GM21737 (cell line): ENCODE data around the gene BSND.

Source experiments
- ATAC-seq: cut with Tn5 transposase; IDR thresholded peaks from one replicate; pipeline ENCODE4 v1.9.1; 2021; ENCODE audit warnings: mild to moderate bottlenecking, moderate library complexity; ENCODE audit not compliant: unreplicated experiment

Gene BSND

DNA sequence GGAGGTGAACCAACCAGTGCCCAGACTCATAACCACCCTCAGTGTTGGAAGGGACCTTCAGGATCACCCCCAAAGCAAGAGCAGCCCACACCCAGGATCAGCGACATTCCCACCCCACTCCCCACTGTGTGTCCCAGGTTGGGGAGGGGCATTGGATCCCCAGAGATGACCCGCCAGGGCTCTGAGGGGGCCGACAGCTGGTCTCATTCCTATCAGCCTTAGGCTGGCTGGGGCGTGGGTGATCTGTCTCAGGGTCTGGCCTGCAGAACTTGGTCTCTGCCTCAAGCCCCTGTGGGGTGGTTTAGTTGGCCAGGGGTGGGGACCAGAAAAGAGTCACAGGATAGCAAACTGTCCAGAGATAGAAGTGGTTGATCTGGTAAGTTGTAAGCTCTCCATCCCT lies 7.8 kb upstream of the BSND start:
- ATAC-seq = no peak

GRCh38 chr1:54991939-54992338 lies 6.8 kb upstream of the BSND start:
- ATAC-seq = no peak

DNA sequence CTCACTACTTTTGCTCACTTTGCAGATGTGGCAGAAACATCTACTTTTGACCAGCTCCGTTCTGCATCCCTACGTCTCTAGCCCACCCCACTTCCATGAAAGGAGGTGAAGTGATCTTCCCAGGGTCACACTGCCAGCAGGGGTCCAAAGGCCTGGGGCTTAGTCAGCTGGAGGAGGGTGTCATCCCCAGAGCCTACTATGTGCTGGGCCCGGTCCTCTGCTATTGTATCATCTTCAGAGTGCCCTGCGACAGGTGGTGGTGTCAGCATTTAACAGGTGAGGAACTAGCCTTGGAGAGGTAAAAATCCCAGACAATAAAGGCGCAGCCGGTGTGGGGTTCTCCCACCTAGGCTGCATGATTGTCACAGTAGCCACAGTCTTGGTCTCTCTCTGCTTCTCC lies 5.6 kb upstream of the BSND start:
- ATAC-seq = no peak

DNA sequence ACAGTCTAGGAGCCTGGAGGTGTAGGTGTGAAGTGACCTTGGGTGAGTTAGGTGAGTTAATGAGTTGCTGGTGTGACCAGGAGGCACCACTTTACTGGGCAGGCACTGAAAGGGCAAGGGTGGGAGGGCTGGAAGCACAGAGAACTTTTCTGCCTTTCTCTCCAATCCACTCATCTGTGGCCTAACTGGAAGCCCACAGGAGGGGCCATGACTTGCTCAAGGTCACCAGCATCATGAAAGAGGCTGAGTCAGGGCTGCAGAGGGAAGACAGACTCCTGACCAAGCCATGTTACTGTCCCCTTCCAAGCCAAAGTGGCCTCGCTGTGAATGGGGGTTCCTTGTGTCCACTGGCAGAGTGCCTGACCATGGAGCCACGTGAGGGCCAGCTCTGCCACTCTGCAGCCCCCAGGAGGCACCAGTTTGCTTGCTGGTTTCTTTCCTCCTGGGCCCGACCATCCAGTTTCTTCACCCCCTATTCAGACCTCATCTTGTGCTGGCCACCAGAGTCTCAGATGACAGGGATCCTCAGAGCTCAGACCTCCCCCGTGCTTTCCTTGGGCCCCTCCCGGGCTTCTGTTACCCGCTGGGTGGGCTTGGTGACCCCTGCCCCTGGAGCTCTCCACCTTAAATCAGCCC lies 4.3 kb upstream of the BSND start:
- ATAC-seq = no peak

DNA sequence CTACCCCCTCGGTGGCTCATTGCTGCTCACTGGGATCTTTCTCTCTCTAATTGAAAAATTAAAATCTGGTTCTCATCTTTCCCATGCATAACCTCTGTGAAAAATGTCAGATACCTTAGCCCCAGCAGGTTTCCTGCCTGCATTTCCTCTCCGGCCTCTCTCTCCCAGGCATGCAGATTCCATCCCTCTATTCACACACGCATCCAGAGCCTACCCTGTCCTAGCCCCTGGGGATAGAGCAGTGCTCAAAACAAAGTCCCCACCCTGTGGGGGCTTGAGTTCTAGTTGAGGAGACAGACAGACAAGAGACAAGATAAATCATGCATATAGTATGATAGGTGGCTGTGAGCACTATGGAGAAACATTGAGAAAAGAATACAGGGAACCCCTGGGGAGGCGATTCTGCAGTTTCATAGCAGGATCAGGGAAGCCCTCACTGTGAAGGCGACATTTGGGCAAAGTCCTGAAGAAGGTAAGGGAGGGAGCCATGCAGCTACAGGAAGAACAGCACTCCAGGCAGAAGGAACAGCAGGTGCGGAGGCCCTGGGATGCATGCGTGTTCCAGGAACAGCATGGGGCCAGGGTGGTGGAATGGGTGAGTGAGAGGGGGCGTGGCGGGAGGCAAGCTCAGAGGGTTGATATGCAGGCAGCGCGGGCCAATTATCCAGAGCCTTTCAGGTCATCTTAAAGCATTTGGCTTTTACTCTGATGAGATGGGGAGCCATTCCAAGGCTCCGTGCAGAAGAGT lies 3.5 kb upstream of the BSND start:
- ATAC-seq = no peak

DNA sequence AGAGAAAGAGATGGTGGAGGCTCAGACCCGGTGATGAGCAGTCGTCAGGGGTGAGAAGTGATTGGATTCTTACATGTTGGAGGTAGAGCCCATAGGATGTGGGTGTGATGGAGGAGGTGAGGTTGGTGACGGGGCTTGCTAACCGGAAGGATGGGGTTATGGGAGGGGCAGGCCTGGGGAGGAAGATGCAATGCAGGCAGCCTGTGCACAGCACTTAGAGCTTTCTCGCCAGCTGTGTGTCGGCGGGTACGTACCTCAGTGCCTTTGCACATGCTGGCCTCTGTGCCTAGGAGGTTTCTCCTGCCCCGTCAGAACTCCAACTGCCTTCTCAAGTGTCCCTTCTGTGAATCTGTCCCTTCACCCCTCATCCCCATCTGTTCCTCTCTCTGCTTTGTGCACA lies 2.9 kb upstream of the BSND start:
- no peak for ATAC-seq

- ATAC-seq = no peak
Measured at GRCh38 chr1:54996359-54996868, 2.3 kb upstream of the BSND start.

DNA sequence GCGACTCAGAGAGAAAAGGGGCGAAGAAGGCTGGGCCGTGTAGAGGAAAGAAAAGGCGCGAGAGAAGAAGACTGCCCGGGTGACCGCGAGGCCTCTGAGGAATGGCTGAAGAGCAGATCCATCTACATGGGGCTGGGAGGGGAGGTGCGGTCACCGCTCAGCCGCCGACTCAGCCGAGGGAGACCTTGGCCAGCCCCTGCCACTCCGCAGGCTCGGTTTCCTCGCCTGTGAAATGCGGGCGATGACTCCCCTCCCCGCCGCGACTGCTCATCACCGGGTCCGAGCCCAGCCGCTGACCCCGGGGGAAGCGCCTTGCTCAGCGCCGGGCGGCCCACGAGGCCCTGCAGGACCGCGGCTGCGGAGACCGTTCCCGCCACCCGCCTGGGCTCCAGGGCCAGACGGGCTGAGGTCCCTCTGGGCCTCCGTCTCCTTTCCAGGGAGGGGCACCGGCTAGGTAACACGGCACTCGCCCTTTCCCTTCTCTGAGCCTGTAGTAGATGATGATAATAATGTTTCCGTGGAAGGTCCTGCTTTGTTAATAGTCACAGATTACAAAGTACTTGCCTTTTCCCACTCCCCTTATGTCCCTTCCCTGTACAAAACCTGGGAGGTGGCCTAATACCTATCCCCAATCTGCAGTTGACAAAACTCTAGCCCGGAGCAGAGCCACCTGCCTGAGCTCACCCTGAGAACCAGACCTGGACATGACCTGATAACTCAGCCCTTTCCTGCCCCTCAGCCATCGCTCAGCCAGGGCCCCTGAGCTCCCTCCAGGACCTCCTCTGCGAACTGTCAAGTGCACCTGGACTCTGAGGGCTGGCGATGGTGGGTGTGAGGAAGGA lies 1.6 kb upstream of the BSND start:
- ATAC-seq = no peak

- no peak for ATAC-seq
Measured at GRCh38 chr1:54997711-54997986, 1.1 kb upstream of the BSND start.

DNA sequence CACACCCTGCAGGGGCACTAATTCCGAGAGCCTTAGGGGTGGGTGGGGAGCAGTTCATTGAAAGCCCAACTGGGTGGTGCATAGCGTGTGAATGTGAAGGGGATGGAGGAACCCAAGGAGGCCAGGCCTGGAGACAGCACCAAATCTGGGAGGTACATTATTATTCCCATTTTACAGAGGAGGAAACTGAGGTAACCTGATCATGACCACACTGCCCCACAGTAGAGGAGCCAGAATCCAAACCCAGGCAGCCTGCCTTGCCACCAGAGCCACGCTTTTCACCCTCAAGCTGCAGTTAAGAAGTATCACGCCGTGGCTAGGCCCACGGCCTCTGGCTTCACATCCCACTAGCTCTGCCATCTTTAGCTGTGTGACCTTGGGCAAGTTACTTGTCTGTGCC lies 633 bp upstream of the BSND start:
- no peak for ATAC-seq

DNA sequence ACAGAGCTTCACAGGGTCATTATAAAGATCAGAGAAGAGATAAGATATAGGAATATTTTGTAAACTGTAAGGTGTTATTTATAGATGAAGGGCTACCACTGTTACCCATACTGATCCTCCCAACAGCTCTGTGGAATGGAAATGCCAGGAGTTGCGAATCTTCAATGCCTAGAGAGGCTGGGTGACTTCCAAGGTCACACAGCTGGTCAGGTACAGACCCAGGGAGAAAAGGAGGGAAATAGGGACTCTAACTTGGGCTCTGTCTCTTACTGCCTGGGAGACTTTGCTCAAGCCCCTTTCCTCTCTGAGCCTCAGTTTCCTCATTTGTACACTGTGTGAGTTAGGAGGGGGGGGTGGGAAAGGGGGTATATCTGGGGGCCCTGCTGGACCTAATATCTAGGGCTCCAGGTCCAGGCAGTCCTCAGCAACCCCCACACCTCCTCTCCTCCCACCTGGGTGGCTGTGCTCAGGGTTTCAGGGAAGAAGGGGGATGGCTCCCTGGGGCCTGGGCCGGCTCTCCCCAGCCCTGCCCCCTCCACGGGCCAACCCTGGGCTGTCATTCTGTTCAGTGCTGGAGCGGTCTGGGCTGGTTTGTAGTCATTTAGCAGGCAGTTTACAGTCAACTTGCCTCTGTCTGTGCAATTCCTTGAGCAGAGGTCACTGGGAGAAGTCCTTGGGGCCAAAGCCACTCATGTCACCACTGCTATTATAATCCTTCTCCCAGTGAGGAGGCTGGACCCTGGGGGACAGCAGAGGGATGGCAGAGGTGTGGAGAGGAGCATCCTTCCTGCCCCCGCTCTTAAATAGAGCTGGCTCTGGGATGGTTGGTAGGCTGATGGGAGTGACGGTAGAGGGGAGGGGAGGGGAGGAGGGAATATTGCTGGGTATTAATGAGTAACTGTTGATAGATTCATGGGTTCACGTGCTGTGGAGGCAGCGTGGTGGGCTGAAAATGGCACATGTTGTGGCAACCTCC lies 1.7 kb downstream of the BSND start:
- ATAC-seq = no peak

- no peak for ATAC-seq
Measured at GRCh38 chr1:55001311-55001710, 2.6 kb downstream of the BSND start.

GRCh38 chr1:55002686-55003085 lies 4.0 kb downstream of the BSND start:
- ATAC-seq = no peak

DNA sequence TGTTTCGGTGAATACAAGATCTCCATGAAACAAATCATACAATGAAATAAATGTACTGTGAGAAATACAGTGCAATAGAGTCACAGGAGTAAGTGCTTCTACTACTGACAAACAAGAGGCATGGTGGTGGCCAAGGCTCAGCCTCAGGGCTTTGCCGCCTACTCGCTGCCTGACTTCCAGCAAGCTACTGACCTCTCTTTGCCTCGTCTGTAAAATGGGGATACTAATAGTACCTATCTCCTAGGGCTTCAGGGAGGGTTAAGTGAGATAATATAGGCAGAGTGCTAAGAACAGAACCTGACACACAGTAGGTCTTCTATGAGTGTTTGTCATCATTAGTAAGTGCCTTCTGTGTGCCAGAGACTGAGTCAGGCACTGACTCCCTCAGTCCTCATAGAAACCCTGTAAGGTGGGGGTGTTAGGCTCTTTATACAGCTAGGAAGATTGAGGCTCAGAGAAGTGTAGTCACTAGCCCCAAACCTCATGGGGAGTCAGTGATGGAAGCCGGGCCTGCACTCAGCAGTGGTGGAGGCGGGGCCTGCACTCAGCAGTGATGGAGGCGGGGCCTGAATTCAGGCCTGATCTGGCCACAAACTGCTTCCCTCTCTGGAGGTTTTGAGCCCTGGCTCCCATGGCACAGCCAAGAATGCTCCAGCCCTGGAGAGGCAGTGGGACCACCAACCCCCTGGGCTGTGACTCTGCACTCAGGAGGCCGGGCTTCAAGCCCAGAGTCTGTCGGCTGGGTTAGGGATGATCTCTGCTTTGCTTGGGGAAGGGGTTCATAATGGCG lies 6.8 kb downstream of the BSND start:
- no peak for ATAC-seq

DNA sequence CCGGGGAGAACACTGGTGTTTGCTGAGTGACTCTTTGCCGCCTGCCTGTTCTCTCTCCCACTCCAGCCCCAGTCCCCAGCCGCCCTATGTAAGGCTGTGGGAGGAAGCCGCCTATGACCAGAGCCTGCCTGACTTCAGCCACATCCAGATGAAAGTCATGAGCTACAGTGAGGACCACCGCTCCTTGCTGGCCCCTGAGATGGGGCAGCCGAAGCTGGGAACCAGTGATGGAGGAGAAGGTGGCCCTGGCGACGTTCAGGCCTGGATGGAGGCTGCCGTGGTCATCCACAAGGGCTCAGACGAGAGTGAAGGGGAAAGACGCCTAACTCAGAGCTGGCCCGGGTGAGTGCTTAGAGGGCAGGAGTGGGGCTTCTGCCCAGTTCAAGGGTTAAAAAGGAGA lies 8.2 kb downstream of the BSND start:
- no peak for ATAC-seq

DNA sequence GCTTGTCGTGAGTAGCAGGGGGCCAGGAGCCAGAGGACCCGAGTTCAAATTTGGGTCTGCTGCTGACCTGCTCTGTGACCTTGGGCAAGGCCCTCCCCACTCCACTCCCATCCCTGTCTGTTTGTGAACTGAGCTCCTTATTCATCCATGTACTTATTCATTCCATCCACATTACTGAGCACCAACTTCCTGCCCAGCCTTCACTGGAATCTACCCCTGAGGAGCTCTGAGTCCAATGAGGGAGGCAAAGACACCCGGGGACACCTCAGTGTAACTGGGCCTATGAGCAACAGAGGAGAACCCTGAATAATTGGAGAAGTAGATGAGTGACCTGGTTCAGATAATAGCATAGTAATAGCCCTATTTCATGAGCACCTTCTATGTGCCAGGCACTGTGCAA lies 8.9 kb downstream of the BSND start:
- ATAC-seq = no peak

DNA sequence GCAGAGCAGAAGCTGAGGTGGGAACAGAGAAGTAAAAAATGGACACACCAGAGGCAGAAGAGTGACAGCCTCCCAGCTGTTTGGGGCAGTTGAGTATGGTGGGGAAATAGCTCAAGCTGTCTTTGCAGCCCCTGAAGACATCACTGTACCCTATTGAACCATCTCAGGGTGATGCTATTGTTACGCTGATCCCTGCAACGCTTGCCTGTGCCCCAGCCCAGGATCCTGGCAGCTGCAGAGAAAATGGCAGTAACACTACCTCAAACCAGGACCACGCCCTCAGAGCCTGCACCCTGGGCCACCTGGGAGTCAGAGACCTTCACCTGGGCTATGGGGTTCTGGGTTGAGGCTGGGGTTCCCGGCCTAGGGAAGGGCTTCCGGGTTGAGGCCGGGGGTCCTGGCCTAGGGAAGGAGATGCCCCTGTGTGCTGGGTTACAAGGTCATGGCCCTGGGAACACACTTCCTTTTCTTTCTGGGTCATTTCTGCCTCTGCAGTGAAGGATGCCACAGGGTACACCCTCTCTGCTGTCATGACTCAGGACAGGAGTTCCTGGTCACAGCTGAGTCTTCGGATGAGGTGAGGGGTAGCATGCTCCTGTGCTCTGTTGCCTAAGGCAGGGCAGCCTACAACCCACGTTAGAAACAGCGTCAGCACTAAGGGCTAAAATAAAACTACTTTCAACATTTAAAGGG lies 11.6 kb downstream of the BSND start:
- no peak for ATAC-seq

- ATAC-seq = no peak
Measured at GRCh38 chr1:55010887-55011217, 12.1 kb downstream of the BSND start.

DNA sequence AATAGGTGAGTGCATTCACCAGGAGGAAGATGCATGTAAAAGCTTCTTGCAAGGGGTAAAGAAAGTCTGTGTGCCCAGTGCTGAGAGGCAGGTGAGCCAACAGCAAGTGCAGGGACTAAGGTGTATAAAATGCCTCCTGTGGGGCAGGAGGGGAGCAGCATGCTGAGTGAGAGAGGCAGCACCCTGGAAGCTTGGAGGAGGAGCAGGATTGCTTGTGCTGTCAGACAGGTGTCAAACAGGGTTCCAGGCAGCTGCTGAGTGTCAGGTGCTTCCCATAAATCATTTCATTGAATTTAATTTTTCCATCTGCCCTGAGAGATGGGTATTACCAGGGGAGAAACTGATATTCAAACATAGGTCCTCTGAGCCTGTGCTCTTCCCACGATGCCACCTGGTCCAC lies 13.9 kb downstream of the BSND start:
- ATAC-seq = no peak

- no peak for ATAC-seq
Measured at GRCh38 chr1:55015123-55015522, 16.4 kb downstream of the BSND start.
